Natural killer cell (primary cell): Measurements from ENCODE around the gene CCDC194. TPM values are rescaled to one million over a fixed set of nuclear protein-coding genes. Genes with fewer than 3 reads are reported as not detected.

Source experiments
- ATAC-seq, 3 donors: fragments of 150-1000 bp in 2 of 3; fragments of 200-7000 bp in 1 of 3; cut with Tn5 transposase; 1 replicate in 1 of 3; 2 replicates in 2 of 3; pipeline ENCODE4 v1.10.0; 2021; ENCODE audit warnings: mild to moderate bottlenecking in 2 of 3, moderate library complexity in 2 of 3
- DNase-seq, 2 donors: peaks; one replicate each; pipeline versions ENCODE4 v3.0.0 to v3.0.0-alpha.2; 2013 to 2021; ENCODE audit warnings: mixed read lengths in 1 of 2
- H3K27ac ChIP-seq: one replicate; pipeline ENCODE4 v1.5.1; 2013; ENCODE audit warnings: mild to moderate bottlenecking, low read length
- H3K27me3 ChIP-seq: one replicate; pipeline ENCODE4 v1.6.1; 2013; ENCODE audit warnings: low read length; ENCODE audit not compliant: control insufficient read depth, insufficient read depth
- H3K36me3 ChIP-seq: one replicate; pipeline ENCODE4 v1.6.1; 2013; ENCODE audit warnings: low read length; ENCODE audit not compliant: control insufficient read depth, insufficient read depth
- H3K4me1 ChIP-seq: one replicate; pipeline ENCODE4 v1.6.1; 2013; ENCODE audit warnings: low read length; ENCODE audit not compliant: control insufficient read depth, insufficient read depth
- H3K4me3 ChIP-seq: one replicate; pipeline ENCODE4 v1.5.1; 2013; ENCODE audit warnings: low read length
- H3K9me3 ChIP-seq: one replicate; pipeline ENCODE4 v1.6.1; 2013; ENCODE audit warnings: low read length; ENCODE audit not compliant: control insufficient read depth, insufficient read depth
- H3K27ac Mint-ChIP-seq, 2 donors: one replicate each; pipeline ENCODE4 v1.8.0; 2022; ENCODE audit warnings: mild to moderate bottlenecking in 2 of 2, mixed read lengths in 2 of 2, moderate library complexity in 1 of 2
- H3K27me3 Mint-ChIP-seq, 2 donors: one replicate each; pipeline ENCODE4 v1.8.0; 2022; ENCODE audit warnings: low read depth in 2 of 2, mixed read lengths in 2 of 2
- H3K36me3 Mint-ChIP-seq: one replicate; pipeline ENCODE4 v1.8.0; 2022; ENCODE audit warnings: mixed read lengths
- H3K4me1 Mint-ChIP-seq, 2 donors: one replicate each; pipeline ENCODE4 v1.8.0; 2022; ENCODE audit warnings: mixed read lengths in 2 of 2
- H3K4me3 Mint-ChIP-seq: one replicate; pipeline ENCODE4 v1.8.0; 2022; ENCODE audit warnings: mild to moderate bottlenecking, moderate library complexity, mixed read lengths
- H3K9me3 Mint-ChIP-seq, 2 donors: one replicate each; pipeline ENCODE4 v1.8.0; 2022; ENCODE audit warnings: mixed read lengths in 2 of 2
- CTCF ChIP-seq: fragments of 200-600 bp; IDR thresholded peaks from one replicate; pipeline ENCODE4 v1.8.0; 2022; ENCODE audit warnings: antibody characterized with exemption
- WGBS: methylation state at CpG from one replicate; pipeline ENCODE4 v1.1.7; 2013; ENCODE audit warnings: missing lambda C conversion rate; ENCODE audit not compliant: insufficient coverage; 5-methylcytosine and 5-hydroxymethylcytosine counted together
- intact Hi-C: fragments of 100-400 bp; cut with micrococcal nuclease; formaldehyde crosslinking; loops from one replicate; pipeline ENCODE4 v1.14.2; 2022
- total RNA-seq, 4 donors: library from RNA; stranded (reverse); fragments of 120-200 nt in 1 of 4; gene quantifications; one replicate each; pipeline versions ENCODE4 v1.2.3 to v1.2.4, GENCODE V29; 2013 to 2022

The CCDC194 gene
- total RNA-seq, 3 donors from 2014 or later (not counting 1 experiment from before 2014, with no cell fraction given), result 2.7 TPM; not detected in 1

DNA sequence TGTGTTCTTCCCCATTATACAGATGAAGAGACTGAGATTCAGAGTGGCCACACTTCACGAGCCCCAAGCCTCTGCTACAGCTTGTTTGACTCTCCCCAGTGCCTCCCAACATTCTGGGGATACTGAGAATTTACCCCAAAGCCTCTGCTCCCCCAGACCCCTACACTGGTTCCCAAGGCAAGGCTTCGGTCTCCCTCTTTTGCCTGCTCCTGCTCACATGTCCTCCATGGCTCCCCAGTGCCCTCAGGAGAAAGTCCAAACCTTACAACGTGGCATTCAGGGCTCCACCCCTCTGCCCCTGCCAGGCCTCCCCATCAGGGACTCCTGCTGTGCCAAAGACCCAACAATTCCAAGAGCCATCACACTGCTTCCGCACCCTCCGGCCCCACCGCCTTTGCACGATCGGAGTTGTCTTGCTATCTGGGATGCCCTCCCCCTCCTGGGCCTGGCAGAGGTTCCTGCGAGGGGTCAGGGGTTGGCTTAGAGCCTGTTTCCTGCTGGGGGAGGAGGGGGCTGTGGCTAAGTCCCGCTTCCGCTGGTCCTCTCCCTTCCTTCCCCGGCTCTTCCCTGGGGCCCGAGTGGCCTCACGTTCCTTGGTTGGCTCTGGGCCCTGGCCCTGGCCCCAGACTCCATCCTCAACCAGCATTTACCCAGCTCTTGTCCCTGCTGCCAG is 41.3 kb downstream of the CCDC194 start:
- Mint-ChIP-seq H3K4me3 (no peak overlapping the region), H3K4me1 (no peaks in the 10 kb centered on the region), H3K36me3 (no peaks in the 10 kb centered on the region), H3K27ac (no peak overlapping the region), H3K9me3 (no peaks in the 10 kb centered on the region), H3K27me3 (peaks cover 4 to 24% of the 10 kb centered on the region in 2 donors)
- Histone ChIP-seq H3K27me3 (peaks cover 2% of the 10 kb centered on the region), H3K9me3 (no peaks in the 10 kb centered on the region), H3K4me3 (no peak overlapping the region), H3K36me3 (no peaks in the 10 kb centered on the region), H3K4me1 (peaks cover 6% of the 10 kb centered on the region), H3K27ac (no peak overlapping the region)
- no peak for ATAC-seq
- TF ChIP-seq CTCF, result no peak
- no peak for DNase-seq
- 63% methylated on average over 14 of the region's 14 CpGs for WGBS
- intact Hi-C loops, result no loop called here

GRCh38 chr19:17351815-17352435 is 42.1 kb downstream of the CCDC194 start:
- Histone ChIP-seq H3K27ac (no peak overlapping the region), H3K36me3 (no peaks in the 10 kb centered on the region), H3K4me1 (peaks cover 6% of the 10 kb centered on the region), H3K4me3 (no peak overlapping the region), H3K27me3 (peaks cover 2% of the 10 kb centered on the region), H3K9me3 (no peaks in the 10 kb centered on the region)
- no peaks in the 10 kb centered on the region for H3K9me3 Mint-ChIP-seq
- H3K27ac Mint-ChIP-seq, result no peak overlapping the region
- no peak for ATAC-seq
- intact Hi-C loops, result no loop called here
- no peaks in the 10 kb centered on the region for H3K4me1 Mint-ChIP-seq
- no peak overlapping the region for H3K4me3 Mint-ChIP-seq
- no peak for DNase-seq
- no peak for TF ChIP-seq CTCF
- H3K36me3 Mint-ChIP-seq, result no peaks in the 10 kb centered on the region
- WGBS, result 91% methylated on average over 45 of the region's 45 CpGs
- peaks cover 7 to 27% of the 10 kb centered on the region in 2 donors for H3K27me3 Mint-ChIP-seq

GRCh38 chr19:17348700-17349099 is 45.3 kb downstream of the CCDC194 start:
- ATAC-seq (no peak), DNase-seq (no peak)
- Mint-ChIP-seq H3K9me3 (no peaks in the 10 kb centered on the region), H3K4me3 (no peak overlapping the region), H3K27ac (no peak overlapping the region), H3K36me3 (no peaks in the 10 kb centered on the region), H3K27me3 (peaks cover 7 to 26% of the 10 kb centered on the region in 2 donors), H3K4me1 (peaks cover 0 to 6% of the 10 kb centered on the region in 2 donors)
- peaks cover 2% of the 10 kb centered on the region for H3K27me3 ChIP-seq
- 16% methylated on average over 11 of the region's 12 CpGs for WGBS
- TF ChIP-seq CTCF, result no peak
- peaks cover 13% of the 10 kb centered on the region for H3K4me1 ChIP-seq
- H3K27ac ChIP-seq, result no peak overlapping the region
- H3K36me3 ChIP-seq, result no peaks in the 10 kb centered on the region
- intact Hi-C loops, result no loop called here
- no peaks in the 10 kb centered on the region for H3K9me3 ChIP-seq
- H3K4me3 ChIP-seq, result no peak overlapping the region
